ENCODE measurements around the gene SLC26A1.
"Not testable (repeated sequence)": the region's sequence is repeated elsewhere in the genome, so short reads cannot be mapped to it uniquely, and the experiment has no call there.

Gene SLC26A1

DNA sequence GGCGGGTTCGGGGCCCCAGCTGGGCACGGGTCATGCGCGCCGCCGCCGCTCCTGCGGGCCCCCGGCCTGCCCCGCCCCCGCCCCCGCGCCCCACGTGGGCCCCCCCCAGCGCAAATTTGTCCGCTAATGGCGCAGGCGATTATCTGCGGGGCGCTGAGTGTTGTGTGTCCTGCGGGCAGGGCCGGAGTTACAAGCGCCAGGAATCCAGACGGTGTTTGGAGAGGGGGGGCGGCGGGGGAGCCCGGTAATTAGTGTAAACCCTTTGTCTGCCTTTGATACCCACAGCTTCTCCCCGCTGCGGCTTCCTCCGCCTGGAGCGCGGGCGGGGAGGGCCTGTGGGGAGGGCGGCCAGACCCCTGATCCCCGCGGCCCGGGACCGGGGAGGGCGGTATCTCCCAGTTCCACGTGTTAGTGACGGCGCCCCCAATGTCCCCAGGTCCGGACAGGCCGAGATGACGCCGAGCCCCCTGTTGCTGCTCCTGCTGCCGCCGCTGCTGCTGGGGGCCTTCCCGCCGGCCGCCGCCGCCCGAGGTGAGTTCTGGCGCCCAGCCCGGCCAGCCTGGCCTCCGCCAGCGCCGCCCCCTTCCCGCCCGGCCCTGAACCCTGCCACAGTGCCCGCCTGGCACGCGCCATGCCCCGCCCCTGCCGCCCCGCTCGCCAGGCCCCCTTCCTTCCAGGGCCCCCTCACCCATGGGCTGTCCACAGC lies 19.0 kb upstream of the SLC26A1 start:
- DNase-seq: peak; percentile 13

DNA sequence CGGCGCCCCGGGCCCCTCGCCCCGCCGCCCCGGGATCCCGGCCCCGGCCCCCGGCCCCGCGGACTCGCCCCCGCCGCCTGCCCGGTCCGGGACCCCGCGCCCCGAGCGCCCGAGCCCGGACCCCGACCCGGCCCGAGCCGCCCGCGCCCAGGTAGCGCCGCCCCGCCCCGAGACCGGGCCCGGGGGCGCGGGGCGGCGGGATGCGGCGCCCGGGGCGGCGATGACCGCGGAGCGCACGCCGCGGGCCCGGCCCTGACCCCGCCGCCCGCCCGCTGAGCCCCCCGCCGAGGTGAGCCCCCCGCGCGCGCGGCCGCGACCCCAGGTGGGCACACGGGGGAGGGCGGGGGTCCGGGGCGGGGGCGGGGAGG lies 18.4 kb upstream of the SLC26A1 start:
- DNase-seq: no peak

DNA sequence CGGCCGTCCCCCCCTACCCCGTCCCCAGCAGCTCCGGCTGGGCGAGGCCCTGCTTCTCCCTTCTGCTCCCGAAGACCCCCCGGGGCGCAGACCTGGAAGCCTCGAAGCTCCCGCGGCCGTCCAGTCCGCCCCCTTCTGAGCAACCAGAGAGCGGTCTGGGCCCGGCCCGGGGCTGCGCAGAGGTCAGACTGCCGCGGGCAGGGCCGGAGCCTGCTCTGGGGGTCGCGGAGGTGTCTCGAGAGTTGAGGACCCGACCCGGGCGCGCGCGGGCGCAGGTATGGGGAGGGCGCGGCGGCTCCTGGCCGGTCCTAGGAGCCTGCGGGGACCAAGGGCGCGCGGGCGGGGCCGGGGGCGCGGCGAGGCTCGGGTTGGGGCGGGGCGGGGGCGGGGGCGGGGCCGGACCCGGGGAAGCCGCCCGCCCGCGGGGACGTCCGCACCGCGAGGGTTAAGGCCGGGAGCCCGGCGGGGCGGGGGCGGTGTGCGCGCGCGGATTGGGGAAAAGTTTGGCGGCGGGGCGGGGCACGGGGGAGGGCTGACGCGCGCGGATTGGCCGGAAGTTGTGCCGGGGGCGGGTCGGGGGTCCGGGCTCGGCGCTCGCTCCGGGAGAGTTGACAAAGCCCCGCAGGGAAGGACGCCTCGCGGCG lies 17.9 kb upstream of the SLC26A1 start, which contains the start of gene FGFRL1:
FGFRL1 (plus strand) TSS at position 605 of the 644 bp plus-strand sequence. CDS start 860 bp downstream, outside the sequence.
- peak; percentile 89 for DNase-seq

DNA sequence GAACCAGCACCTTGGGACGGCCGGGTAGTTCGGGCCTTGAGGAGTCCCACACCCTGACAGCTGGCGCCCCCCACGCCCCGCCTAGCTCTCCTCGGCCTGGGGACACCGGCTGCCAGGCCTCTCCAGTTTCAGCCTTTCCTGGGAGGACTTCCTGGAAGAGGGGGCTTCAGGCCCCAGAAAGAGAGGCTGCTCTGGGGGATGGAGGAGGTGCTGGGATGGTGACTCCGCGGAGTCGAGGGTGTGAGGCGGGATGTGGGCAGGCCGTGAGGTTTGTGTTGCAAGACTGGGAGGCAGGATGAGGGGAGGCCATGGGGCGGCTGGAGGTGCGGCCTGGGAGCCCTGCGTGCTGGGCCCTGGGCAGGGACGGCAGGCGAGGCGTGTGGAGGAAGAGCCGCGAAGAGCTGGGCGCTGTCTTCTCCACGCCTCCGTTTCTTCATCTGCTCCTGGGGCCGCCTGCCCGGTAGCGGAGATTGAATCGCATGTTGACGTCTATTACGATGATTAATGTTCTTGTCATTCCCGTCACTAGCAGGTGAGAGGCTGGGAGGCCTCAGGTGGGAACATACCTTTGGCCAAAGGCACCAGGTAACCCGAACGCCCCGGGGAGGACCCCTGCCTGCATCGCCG lies 17.3 kb upstream of the SLC26A1 start:
- peak; percentile 69 for DNase-seq

DNA sequence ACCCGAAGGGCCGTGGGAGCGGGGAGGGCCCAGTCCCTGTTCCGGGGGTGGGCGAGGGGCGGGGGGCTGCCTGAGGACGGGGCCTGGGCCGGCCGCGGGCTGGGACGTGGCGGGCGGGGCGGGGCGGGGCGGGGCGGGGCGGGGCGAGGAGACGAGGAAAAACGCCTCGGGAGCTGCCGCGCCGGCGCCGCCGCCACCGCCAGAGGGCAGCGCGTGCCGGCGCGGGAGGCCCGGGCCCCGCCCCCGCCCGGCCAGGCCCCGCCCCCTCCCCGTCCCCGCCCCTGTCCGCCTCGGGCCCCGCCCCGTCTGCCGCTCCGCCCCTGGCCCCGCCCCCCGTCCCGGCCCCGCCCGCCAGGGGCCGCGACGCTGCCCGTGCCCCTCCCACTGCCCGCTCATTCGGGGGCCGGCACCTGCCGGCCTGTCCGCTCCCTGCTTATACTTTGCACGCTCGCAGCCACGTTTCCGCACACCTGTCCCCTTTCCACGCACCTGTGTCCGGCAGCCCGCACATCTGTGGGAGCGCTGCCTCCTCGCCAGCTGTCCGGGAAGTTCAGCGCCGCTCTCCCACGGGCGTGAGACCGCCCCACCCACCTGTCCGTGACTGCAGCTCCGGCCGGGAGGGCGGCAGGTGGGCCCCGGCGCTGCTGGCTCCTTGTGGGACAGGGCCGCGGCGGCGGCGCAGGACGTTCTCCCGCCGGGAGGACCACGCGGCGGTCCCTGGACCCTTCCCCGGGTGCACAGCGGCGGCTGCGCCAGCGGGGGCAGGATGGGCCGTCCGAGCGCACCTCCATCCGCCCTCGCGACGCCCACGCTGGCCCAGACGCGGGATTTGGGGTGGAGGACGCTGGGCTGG lies 16.6 kb upstream of the SLC26A1 start:
- peak; percentile 68 for DNase-seq

DNA sequence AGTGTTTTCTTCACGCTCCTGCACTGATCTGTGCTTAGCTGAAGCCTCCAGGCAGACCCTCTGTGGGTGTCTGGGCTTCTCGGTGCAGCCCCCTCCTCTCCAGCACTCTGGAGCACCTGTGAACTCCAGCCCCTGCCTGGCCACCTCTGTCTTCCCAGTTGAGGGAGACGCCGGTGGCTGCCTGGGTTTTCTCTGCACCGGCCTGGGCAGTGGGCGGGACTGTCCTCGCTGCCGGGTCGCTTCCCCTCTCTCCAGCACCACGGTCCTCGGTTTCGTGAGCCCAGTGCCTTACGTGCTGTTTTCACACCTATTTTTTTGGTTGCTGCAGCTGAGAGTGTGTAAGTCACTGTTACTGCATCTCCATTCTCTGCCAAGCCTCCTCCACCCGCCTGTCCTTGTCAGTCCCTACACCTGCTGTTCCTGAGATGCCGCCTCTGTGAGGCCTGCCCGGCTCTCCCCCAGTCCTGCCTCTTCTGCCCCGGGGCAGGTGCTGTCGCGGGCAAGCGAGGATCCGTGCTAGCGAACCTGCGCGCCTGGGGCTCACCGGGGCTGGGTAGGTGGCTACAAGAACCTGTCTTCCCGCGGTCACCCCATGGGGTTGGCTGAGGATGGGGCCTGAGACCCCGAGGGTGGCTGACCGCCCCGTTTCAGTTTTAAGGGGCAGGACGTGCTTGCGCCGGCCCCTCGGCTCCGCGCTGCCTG lies 15.8 kb upstream of the SLC26A1 start:
- DNase-seq: peak; percentile 29

DNA sequence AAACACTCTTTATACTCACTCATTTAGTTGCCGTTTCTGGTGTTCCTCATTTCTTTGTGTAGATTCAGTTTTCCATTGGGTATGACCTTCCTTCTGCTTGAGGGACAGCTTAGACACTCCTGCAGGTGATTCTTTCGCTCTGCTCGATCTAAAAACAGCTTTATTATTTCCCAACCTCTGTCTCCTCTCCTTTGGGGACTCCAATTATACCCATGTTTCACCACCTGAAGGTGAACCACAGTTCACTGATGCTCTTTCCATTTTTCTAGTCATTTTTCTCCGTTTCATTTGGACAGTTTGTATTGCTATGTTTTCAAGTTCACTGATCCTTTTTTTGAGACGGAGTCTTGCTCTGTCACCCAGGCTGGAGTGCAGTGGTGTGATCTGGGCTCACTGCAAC lies 13.7 kb upstream of the SLC26A1 start:
- DNase-seq: no peak

DNA sequence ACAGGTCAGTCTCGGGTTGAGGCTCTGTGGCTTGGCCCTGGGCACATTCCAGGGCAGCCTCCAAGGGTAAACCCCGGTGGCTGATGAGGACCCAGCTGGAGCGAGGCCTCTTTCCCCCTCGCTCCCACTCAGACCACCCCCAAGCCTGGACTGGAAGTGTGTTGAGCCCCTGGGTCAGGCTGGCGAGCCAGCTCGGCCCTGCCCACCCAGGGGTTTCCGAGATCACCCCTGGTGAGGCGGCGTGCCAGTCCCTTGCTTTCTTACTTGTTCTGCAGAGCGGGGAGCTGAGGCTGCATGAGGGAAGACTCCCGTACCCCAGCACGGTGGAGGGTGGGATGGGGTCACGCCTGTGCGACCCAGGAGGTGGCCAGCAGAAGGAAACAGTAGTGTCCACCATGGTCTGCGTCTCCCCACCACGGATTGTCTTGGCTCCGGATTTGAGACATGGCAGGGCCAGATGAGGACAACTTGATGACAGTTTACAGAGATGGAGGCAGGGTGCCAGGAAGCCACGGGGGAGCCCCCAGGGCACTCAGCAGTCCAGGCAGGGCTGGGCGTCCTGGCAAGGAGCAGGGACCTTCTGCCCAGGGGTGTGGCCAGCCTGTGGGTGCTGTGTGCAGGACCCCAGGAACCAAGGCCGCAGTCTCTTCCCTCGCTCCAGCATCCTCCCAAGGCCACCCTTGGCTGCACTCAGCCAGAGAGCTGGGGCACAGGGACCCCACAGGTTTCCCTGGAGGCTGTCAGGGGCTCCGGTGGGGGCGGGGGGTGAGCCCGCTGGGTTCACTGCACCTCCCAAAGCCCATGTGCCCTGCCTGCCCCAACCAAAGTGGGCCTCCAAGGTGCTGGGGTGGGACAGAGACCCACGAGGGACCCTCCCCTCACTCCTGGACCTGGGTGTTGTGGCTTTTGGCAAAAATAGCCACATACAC lies 11.6 kb upstream of the SLC26A1 start:
- DNase-seq: no peak

DNA sequence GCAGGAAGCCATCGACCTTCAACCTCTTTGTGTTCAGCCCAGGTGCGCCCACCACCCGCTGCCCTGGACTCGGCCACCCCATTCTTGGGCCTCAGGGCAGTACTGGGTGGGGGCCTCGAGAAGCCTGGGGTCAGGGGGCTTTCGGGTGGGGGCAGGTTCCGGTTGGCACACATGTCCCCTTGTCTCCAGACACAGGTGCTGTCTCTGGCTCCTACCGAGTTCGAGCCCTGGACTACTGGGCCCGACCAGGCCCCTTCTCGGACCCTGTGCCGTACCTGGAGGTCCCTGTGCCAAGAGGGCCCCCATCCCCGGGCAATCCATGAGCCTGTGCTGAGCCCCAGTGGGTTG lies 10.8 kb upstream of the SLC26A1 start:
- DNase-seq: no peak

DNA sequence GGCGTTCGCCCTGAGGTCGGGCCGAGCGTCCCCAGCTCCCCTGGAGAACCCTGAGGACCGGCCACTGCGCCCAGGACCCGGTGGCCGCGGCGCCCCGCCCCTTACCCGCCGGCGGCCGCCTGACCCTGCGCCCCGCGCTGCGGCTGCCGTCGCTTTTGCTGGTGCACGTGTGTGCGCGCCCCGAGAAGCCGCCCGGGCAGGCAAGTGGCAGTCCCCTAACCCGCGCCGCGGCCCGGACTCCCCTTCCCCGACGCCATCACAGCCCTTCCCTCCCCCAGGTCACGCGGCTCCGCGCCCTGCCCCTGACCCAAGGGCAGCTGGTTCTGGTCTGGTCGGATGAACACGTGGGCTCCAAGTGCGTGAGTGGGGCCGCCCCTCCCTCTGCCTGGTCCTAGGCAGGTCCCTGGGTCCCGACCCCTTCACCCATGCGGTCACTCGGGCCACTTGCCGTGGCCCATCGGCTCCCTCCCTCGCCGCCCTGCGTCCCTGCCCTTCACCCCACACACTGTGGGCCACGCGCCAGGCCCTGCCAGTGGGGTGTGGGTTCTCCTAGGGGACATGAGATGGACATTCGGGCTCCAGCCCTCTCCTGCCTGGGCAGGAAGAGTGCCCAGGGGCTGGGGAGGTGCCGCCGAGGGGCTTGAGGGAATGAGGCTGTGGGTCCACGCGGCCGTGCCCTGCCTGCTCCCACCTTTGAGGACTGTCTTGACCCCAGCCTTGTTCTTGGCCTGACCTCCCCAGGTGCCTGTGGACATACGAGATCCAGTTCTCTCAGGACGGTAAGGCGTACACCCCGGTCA lies 10.3 kb upstream of the SLC26A1 start:
- no peak for DNase-seq

DNA sequence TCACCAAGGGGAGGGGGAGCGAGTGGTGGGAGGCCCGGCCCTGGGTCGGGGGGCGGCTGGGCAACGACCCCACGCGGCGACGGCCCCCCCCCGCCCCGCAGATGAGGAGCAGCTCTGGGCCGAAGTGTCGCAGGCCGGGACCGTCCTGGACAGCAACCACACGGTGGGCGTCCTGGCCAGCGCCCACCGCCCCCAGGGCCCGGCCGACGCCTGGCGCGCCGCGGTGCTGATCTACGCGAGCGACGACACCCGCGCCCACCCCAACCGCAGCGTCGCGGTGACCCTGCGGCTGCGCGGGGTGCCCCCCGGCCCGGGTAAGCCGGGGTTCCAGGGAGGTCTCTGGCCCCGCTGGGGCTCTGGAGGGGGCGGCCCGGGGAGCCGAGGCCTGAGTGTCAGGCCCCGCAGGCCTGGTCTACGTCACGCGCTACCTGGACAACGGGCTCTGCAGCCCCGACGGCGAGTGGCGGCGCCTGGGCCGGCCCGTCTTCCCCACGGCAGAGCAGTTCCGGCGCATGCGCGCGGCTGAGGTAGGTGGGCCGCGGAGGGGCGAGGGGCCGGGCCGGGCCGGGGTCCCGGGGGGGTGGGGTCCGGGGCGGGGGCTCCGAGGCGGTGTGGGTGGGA lies 9.5 kb upstream of the SLC26A1 start:
- DNase-seq: no peak

DNA sequence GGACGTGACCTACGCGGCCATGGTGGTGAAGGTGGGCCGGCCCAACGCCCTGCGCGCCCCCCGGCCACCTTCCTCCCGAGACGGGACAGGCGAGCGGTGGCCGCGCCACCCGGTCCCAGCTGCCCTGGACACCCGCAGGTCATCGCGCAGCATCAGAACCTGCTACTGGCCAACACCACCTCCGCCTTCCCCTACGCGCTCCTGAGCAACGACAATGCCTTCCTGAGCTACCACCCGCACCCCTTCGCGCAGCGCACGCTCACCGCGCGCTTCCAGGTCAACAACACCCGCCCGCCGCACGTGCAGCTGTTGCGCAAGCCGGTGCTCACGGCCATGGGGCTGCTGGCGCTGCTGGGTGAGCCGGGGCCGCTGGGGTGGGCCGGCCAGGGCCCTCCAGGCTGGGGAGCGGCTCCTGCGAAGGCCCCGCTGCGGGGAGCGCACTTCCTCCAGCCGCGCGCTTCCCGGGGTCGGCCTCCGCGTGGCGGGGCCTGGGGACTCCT lies 9.0 kb upstream of the SLC26A1 start:
- DNase-seq: no peak

DNA sequence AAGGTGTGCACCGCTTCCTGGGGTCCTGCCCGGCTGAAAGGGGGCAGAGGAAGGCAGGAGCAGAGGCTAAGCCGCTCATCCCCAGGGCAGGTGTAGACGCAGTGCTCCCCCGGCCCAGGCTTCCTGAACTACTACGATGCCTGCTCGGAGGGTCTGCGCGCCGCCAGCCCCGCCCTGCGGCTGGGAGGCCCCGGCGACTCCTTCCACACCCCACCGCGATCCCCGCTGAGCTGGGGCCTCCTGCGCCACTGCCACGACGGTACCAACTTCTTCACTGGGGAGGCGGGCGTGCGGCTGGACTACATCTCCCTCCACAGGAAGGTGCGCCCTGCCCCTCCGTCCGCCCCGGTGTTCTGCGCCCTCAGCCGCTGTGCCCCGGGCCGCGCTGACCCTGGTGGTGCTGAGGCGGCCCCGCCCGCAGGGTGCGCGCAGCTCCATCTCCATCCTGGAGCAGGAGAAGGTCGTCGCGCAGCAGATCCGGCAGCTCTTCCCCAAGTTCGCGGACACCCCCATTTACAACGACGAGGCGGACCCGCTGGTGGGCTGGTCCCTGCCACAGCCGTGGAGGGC lies 8.4 kb upstream of the SLC26A1 start:
- no peak for DNase-seq

DNA sequence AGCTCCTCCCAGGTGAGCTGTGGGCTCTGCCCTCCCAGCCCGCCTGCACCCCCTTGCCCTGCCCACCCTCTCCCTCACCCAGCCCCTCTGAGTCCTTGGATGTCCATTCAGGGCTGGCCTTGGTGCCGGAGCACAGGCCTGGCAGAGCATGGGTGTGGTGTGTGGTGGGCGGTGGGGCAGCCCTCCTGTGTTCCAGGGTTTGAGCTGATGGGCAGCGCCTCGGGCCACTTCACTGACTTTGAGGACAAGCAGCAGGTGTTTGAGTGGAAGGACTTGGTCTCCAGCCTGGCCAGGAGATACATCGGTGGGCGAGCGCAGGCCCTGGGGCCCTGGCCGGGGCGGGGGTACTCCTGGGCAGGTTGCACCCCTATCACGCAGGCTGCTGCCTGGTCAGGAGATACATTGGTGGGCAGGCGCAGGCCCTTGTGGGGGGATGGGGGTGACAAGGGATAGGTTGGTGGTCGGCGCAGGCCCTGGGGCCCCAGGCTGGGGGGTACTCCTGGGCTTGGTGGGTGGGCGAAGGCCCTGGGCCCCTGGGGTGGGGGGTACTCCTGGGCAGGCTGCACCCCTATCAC lies 7.6 kb upstream of the SLC26A1 start:
- DNase-seq: no peak

DNA sequence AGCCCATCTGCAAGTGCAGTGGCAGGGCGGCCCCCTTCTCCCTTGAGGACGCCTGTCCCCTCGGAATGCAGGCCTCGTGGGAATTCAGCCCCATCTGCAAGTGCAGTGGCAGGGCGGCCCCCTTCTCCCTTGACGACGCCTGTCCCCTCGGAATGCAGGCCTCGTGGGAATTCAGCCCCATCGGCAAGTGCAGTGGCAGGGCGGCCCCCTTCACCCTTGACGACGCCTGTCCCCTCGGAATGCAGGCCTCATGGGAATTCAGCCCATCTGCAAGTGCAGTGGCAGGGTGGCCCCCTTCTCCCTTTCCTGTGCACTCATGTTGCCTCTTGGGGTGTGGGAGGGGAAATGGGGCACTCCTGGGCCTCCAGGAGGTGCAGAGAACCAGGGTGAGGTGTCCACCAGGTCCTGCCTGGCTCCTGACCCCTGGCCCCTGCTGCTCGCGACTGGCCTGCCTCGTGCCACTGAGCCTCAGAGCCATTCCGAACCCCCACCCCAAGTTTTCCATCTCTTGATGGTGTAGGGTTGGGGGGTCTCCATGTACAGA lies 6.8 kb upstream of the SLC26A1 start:
- DNase-seq: no peak

DNA sequence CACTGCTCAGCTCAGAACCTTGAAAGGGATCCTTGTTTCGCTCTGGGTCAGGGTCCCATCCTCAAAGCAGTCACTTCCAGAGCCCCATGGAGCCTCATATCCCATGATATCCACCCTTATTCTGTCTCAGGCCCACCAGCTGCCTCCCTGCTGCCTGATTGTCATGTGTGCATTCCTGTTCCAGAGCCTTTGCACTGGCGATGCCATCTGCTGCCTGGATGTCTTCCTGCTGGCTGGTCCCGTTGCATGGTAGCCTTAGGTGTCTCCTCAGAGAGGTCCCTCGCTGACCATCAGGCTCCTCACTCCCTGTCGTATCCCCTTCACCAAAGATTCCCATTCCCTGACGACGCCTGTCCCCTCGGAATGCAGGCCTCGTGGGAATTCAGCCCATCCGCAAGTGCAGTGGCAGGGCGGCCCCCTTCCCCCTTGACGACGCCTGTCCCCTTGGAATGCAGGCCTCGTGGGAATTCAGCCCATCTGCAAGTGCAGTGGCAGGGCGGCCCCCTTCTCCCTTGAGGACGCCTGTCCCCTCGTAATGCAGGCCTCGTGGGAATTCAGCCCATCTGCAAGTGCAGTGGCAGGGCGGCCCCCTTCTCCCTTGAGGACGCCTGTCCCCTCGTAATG lies 6.1 kb upstream of the SLC26A1 start:
- DNase-seq: not testable (repeated sequence)

DNA sequence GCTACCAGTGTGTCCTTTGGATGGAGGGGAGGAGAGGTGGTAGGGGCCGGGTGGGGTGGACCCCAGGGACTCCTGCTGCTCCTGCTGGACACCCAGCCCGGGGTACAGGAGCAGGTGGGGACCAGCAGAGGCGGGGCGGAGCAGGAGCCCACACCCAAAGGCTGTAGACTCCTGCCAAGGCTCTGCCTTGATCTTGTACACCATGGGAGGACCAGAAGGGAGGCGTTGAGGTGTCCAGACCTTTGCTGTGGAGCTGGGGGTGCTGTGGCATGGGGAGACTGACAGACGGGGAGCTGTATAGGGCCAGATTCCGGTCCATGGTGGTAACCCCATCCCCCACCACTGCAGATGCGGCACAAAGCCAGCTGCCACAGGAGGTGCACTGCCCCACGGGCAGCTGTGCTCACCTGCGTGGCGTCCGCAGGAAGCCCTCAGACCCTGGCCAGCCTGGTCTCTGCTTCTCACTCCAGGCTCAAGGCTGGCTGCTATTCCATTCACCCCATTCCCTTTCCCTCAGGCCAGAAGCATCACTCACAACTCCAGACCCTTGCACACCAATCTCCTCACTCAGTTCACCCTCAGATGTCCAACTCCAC lies 5.0 kb upstream of the SLC26A1 start:
- DNase-seq: no peak

All from activated effector memory CD4-positive, alpha-beta T cell treated with Interleukin-2 at 50 U/mL for 16 hours (primary cell).